GM21576 (cell line): ENCODE results near the gene PLEKHG4.

ENCODE experiments used
- ATAC-seq: cut with Tn5 transposase; IDR thresholded peaks from one replicate; pipeline ENCODE4 v1.9.1; 2021; ENCODE audit warnings: mild to moderate bottlenecking, moderate library complexity; ENCODE audit not compliant: unreplicated experiment

PLEKHG4 gene

GRCh38 chr16:67279296-67280089, at the start of gene PLEKHG4:
TSS of gene PLEKHG4 (plus strand) at chr16:67279532. CDS start at chr16:67280045, 513 bp downstream.
- peak; percentile 71 for ATAC-seq

GRCh38 chr16:67229906-67230808, 49.2 kb upstream of the PLEKHG4 start:
- no peak for ATAC-seq

GRCh38 chr16:67230809-67231660, 48.3 kb upstream of the PLEKHG4 start:
- ATAC-seq, result no peak

- ATAC-seq, result no peak
Measured at GRCh38 chr16:67233596-67233995, 45.7 kb upstream of the PLEKHG4 start.

GRCh38 chr16:67234180-67234597, 45.1 kb upstream of the PLEKHG4 start:
- ATAC-seq, result no peak

GRCh38 chr16:67235816-67236562, 43.3 kb upstream of the PLEKHG4 start:
- ATAC-seq, result no peak

GRCh38 chr16:67236563-67237395, 42.6 kb upstream of the PLEKHG4 start:
- no peak for ATAC-seq

GRCh38 chr16:67237396-67238277, 41.7 kb upstream of the PLEKHG4 start:
- ATAC-seq, result no peak

- no peak for ATAC-seq
Measured at GRCh38 chr16:67238278-67238575, 41.1 kb upstream of the PLEKHG4 start.

GRCh38 chr16:67238806-67239470, 40.4 kb upstream of the PLEKHG4 start:
- ATAC-seq, result no peak

GRCh38 chr16:67240506-67240905, 38.8 kb upstream of the PLEKHG4 start:
- ATAC-seq, result no peak

GRCh38 chr16:67241008-67241900, 38.1 kb upstream of the PLEKHG4 start:
- no peak for ATAC-seq

GRCh38 chr16:67242138-67242730, 37.1 kb upstream of the PLEKHG4 start:
- ATAC-seq, result no peak

GRCh38 chr16:67243481-67243880, 35.9 kb upstream of the PLEKHG4 start:
- no peak for ATAC-seq

- ATAC-seq, result peak; percentile 47
Measured at GRCh38 chr16:67244387-67245185, 34.7 kb upstream of the PLEKHG4 start.

GRCh38 chr16:67245186-67245585, 34.1 kb upstream of the PLEKHG4 start:
- ATAC-seq, result no peak
